T47D (cell line): ENCODE measurements around the gene IL22RA1.

ENCODE experiments used
- DNase-seq, 2 experiments: peaks; one replicate each; pipeline versions ENCODE4 v3.0.0 to v3.0.0-alpha.2; 2011 to 2012; ENCODE audit warnings: low read depth in 1 of 2, low spot score in 1 of 2
- JUND ChIP-seq: IDR thresholded peaks from 2 replicates; pipeline ENCODE4 v1.6.1; 2012; ENCODE audit warnings: low read depth
- in situ Hi-C: cut with HindIII; loops from 2 replicates; pipeline ENCODE4 v1.10.0; 2016; ENCODE audit warnings: low sequenced_read_pairs, low pct_unique_long_range_greater_than_20kb

Gene IL22RA1

DNA sequence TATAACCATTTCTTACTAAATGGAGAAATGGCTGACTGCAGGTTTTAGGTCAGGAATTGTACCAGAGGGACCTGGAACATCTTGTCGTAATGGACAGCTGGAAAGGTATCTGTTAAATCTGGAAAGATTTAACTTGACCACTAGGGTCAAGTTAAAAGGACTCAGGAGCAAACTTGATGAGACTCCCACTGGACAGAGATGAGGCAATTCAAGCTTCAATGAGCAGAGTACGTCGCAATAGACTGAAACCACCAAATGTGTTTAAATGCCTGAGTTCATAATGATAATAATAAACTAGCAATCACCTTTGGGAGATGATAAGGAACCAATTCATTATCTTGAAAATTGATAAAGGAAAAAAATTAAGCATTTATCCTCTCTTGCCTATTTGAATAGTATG, 35.5 kb upstream of the IL22RA1 start:
- DNase-seq, result no peak
- no peak for TF ChIP-seq JUND
- in situ Hi-C loops, result no loop called here

DNA sequence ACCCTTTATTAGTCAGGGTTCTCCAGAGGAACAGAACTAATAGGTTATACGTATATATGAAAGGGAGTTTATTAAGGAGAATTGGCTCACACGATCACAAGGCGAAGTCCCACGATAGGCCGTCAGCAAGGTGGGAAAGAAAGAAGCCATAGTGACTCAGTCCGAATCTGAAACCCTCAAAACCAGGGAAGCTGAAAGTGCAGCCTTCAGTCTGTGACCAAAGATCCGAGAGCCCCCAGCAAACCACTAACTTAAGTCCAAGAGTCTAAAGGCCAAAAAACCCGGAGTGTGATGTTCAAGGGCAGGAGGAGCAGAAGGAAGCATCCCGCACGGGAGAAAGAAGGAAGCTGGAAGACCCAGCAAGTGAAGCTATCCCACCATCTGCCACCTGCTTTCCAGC, 34.2 kb upstream of the IL22RA1 start:
- TF ChIP-seq JUND, result no peak
- in situ Hi-C loops, result no loop called here

GRCh38 chr1:24175033-24175755, 32.3 kb upstream of the IL22RA1 start:
- no peak for TF ChIP-seq JUND
- in situ Hi-C loops, result no loop called here
- DNase-seq, result no peak

More for the DNA sequence above, 34.2 kb upstream of the IL22RA1 start:
- DNase-seq, result no peak

DNA sequence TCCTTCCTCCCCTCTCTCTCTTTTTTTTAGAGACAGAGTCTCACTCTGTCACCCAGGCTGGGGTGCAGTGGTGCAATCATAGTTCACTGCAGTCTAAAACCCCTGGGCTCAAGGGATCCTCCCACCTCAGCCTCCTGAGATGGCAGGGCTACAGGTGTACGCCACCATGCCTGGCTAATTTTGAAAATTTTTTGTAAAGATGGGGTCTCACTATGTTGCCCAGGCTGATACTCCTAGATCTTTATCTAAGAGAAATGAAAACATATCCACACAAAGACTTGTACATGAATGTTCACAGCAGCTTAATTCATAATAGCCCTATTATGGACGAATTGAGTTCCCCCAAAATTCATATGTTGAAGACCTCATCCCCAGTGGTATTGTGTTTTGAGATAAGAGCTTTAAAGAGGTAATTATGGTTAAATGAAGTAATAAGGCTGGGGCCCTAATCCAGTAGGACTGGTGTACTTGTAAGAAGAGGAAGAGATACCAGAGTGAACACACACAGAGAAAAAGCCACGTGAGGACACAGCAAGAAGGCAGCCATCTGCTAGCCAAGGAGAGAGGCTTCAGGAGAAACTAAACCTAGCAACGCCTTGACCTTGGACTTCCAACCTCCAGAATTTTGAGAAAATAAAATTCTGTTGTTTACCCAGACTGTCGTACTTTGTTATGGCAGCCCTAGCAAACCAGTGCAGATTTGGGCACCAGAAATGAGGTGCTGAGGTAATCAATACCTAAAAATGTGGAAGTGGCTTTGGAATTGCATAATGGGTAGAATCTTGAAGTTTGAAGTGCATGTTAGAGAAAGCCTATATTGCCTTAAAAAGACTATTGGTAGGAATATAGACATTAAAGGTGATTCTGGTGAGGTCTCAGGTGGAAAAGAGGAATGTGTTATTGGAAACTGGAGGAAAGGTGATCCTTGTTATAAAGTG, 31.0 kb upstream of the IL22RA1 start:
- in situ Hi-C loops, result no loop called here
- DNase-seq, result no peak
- no peak for TF ChIP-seq JUND

- no peak for TF ChIP-seq JUND
- no peak for DNase-seq
- in situ Hi-C loops, result no loop called here
Observed at GRCh38 chr1:24172598-24172997, 29.7 kb upstream of the IL22RA1 start.

DNA sequence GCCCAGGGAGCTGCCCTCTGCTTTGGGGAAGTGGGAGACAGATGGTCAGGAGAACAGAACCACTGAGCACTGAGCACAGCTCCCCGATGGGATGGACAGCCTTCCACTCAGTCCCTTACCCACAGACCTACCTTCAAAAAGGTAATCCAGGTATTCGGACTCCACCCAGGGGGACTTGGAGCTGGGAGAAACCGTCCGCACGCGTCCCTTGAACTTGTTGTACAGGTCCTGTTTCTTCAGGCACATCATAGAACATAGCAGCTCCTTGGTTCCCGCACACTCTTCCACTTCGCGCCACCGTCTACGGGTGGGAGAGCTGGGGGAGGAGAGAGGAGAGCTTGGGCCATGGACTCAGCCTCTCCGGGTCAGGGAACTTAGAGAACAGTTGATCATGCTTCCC, 26.3 kb upstream of the IL22RA1 start:
- no peak for TF ChIP-seq JUND
- no peak for DNase-seq
- in situ Hi-C loops, result no loop called here

DNA sequence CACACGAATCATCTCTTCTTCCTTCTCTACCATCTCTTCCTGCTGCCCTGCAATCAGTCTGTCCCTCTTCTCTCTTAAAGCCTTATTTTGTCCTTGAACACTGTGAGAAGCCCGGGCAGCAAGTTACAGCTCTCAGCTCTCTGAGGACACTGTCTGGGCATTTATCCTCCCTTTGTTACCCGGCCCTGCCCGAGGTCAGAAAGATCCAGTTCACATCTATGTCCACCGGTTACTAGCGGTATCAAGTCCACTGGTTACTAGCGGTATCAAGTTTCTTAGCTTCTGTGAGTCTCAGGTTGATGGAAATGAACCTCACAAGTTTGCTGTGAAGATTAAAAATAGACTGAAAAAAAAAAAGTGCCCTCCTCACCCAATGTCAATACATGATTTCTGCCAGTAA, 25.3 kb upstream of the IL22RA1 start:
- no peak for TF ChIP-seq JUND
- in situ Hi-C loops, result no loop called here

GRCh38 chr1:24167008-24167407, 24.1 kb upstream of the IL22RA1 start:
- in situ Hi-C loops, result no loop called here
- DNase-seq, result no peak
- no peak for TF ChIP-seq JUND

More for the DNA sequence above, 25.3 kb upstream of the IL22RA1 start:
- DNase-seq, result no peak

- no peak for TF ChIP-seq JUND
- no peak for DNase-seq
- in situ Hi-C loops, result no loop called here
Observed at GRCh38 chr1:24165500-24165899, 22.6 kb upstream of the IL22RA1 start.

DNA sequence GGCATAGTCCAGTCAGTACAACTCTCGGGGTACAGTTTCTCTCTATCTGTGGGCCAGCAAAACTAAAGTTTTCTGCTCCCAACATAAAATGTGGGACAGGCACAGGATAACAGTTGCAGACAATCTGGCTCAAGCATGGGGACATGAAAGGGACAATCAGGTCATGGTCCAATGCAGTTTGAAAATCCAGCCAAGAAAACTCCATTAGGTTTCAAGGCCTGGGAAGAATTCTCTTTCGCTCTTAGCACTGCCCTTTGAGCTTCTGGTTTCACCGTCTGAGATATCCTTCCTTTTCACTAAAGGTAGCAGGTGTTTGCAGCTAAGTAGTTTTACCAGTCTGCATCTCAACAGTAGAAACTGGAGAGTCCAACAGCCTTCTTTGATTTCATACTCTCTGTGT, 21.1 kb upstream of the IL22RA1 start:
- no peak for DNase-seq
- no peak for TF ChIP-seq JUND
- in situ Hi-C loops, result no loop called here

- in situ Hi-C loops, result no loop called here
- no peak for DNase-seq
- no peak for TF ChIP-seq JUND
Observed at GRCh38 chr1:24162201-24162600, 19.3 kb upstream of the IL22RA1 start.

- TF ChIP-seq JUND, result no peak
- in situ Hi-C loops, result no loop called here
- no peak for DNase-seq
Observed at GRCh38 chr1:24161270-24161669, 18.3 kb upstream of the IL22RA1 start.

DNA sequence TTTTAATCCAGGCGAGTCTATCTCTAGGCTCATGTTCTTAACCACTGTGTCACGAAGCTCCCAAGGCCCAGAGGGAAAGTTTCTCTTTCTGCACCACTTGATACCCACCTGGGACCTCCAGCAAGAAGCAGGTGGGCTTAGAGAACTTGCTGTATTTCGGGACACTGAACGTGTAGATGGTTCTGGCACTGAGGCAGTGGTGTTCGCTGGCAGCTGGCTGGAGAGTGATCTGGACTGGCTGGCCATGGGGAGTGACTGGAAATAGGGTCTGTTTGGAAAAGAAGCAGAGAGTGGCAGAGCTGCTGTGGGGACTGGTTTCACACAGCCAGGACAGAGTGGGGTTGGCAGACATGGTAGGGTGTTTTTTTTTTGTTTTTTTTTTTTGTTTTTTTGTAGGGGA, 16.4 kb upstream of the IL22RA1 start:
- DNase-seq, result no peak
- in situ Hi-C loops, result no loop called here
- TF ChIP-seq JUND, result no peak
